Kidney capillary endothelial cell (primary cell): ENCODE results near the gene IGSF3.
A peak's percentile ranks its signal among the peaks of the same experiment; 100 is the strongest.
"Not testable (repeated sequence)": the region's sequence is repeated elsewhere in the genome, so short reads cannot be mapped to it uniquely, and the experiment has no call there.

Experiments used
- DNase-seq: peaks from one replicate; pipeline ENCODE4 v3.0.0-alpha.2; 2018; ENCODE audit warnings: low spot score

Gene IGSF3

GRCh38 chr1:116629441-116629840, 38.1 kb downstream of the IGSF3 start:
- DNase-seq, result not testable (repeated sequence)

DNA sequence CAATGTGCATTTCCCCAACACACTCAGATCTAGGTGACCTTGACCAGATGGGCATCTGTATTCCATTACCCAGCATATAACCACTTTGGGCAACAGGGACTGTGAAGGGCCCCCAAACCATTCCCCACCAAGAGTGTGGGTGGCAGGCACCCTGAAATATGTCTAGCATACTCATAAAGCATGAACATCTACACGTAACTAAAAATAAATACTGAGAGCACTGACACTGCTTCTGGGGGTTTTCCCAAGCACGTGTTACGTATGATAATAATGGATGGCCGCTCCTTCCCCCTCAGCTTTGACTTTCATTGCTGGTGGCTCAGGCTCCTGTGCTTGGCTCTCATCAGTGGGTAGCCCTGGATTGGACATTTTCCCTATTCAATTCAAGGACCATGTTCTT, 39.1 kb downstream of the IGSF3 start:
- DNase-seq, result no peak

DNA sequence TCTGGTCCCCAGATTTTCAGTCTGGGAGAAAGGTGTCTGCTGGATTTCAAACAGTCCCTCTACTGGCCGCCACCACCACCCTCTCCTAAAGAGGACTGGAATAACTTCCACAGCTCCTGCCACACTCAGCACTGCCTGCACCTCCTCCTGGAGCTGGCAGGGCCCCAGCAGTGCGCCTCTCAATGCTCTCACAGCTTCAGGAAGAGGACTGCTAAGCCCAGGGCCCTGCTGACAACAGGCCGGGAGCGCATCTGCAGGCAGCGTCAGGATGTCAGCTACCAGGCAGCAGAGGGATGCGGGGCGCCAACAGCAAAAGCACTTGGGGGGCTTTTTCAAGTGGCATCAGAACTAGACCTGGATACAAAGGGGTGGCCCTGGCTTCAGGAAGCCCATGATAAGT, 40.2 kb downstream of the IGSF3 start:
- DNase-seq, result not testable (repeated sequence)

DNA sequence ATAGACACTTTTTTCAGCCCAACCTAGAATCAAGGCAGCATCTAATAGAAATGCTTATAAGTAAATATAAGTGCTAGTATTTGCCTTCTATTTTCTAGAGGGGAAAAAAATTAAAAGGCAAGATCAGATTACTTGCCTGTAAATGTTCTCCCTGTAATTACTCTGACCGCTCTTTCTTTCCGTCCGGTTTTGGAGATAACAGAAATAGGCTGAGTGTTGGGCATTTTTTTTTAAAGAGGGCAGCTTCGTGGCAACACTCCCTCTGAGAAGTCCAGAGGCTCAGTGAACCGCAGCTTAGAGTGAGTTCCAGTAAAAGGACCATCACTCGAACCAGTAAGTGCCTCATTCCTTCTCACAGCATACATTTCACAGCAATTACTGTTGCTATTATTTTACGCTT, 40.6 kb downstream of the IGSF3 start:
- DNase-seq, result not testable (repeated sequence)

DNA sequence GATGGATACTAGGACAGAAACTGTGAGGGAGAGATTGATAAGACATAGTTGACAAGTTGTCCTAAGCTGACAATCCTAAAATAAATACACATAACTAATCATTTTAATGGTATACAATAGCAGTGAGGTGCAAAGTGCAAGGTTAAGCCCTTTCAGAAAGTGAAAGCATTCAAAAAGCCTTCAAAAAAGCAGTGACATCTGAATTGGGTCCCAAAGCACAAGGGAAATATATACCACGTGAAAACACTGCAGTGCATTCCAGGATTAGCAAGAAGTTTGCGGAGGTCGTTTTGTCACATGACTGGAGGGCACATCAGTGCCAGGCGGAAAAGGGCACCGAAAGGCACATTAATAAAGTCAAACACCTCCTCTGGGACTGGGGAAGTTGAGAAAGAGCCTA, 42.4 kb downstream of the IGSF3 start:
- not testable (repeated sequence) for DNase-seq

DNA sequence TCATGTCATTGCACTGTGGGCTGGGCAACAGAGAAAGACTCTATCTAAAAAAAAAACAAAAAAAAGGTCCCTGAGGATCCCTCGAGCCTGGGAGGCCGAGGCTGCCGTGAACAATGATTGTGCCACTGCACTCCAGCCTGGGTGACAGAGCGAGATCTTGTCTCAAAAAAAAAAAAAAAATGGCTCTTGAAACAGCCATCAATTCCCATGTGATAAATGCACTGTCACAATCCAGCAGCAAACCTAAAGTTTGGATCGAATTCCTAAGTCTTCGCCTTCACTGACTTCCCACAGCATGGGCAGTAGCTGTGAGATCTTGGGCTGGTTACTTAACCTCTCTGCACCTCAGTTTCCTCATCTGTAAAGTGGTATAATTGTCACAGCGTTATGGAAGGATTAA, 43.5 kb downstream of the IGSF3 start:
- no peak for DNase-seq

DNA sequence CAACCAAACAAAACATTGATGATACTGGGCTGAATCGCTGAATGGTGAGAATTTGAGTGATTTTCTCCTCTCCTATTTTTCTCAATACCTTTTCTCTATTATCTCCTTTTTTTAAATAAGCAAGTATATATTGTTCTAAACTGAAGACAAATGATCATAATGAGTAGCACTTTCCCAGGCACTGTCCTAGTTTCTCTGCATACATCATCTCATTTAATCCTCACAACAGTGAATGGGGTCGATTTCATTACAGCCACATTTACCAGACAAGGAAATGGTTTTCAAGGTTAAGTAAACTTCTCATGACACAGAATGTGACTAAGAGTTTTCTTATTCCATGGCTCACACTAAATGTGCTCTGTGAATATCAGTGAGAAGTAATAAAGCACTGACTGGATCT, 45.0 kb downstream of the IGSF3 start:
- DNase-seq, result not testable (repeated sequence)

- not testable (repeated sequence) for DNase-seq
These were observed 45.8 kb downstream of the IGSF3 start for GRCh38 chr1:116621756-116622155.

DNA sequence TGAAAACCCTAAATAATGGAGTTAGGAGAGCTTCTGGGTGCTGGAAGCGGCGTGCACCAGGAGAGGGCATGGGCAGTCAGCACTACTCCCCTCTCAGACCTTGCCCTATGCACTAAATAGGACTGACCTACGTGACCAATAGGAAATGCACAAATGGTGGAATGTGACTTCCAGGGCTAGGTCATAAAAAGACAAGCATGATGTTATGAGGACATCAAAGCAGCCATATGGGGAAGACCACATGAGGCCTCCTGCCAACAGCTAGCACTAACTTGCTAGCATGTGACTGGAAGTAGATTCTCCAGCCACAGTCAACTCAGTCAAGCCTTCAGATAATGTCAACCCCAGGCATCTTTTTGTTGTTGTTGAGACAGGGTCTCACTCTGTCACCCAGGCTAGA, 47.1 kb downstream of the IGSF3 start:
- not testable (repeated sequence) for DNase-seq

DNA sequence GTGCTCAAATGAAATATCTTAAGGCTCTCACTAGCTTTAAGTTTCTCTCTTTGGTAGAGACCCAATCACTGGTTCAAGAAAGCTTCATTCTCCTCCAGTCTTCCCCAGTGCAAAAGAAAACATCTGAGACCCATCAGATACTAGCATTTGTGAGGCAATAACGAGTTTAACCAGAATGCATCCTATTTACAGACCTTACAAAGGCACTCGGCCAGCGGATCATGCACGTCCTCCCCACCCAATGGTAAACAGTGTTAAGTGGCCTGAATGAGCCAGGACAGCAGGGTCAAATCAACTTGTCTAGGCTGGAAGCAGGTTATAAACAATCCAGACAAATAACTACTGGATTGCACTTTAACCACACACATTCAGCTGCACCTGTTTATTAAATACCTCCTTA, 48.4 kb downstream of the IGSF3 start:
- not testable (repeated sequence) for DNase-seq

DNA sequence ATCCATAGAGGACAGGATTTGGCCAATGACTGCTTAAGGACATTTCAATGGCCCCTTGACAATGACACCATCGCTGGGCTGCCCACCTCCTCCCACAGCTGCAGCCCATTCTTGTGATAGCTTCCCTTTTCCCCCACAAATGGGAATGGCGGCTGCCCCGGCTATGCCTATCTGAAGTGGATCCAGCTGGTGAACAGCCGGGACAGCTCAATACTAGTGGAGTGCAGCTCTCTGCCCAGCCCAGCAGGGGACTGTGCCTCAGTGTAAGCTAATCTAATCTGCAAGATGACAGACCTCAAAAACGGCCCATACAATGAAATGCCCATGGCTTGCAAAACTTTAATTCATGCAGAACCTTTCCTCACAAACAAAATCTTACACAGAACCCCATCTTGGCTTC, 49.7 kb downstream of the IGSF3 start:
- DNase-seq, result not testable (repeated sequence)

GRCh38 chr1:116613825-116614224, 53.7 kb downstream of the IGSF3 start:
- not testable (repeated sequence) for DNase-seq

GRCh38 chr1:116609801-116610371, 57.6 kb downstream of the IGSF3 start:
- DNase-seq, result peak; percentile 46

DNA sequence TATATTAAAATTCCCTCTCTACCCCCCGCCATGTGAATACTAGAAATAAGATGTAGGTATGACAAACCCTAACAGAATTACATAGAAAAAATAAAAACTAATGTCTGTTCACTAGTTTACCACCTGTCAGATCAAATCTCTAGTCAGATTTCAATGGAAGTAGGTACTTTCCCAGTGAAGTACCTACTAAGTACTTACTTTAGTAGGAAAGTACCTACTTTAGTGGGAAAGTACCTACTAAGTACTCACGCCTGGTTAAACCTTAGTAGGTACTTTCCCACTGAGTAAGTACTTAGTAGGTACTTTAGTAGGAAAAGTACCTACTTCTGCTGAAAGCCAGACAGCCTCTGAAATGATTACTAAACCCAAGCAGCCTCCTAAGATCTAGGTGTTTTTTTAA, 58.7 kb downstream of the IGSF3 start:
- not testable (repeated sequence) for DNase-seq

GRCh38 chr1:116608151-116608550, 59.4 kb downstream of the IGSF3 start:
- DNase-seq, result not testable (repeated sequence)

GRCh38 chr1:116607463-116607862, 60.1 kb downstream of the IGSF3 start:
- not testable (repeated sequence) for DNase-seq

DNA sequence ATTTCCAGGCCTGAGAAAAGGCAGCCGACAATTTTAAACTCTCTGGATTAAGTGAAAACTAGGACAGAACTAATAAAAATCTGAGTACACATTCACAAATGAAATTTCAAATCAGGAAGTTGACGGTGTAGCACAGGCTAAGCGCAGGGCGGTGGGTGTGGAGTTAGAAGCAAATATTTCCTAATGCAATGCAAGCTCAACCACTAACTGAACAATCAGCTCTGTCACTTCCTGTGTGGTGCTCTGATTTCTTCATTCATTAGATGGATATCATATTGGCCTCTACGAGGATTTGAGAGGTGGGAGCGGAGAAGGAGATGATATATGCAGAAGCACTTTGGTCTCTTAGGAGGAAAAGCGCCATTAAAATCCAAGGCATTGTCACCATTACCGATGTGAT, 61.5 kb downstream of the IGSF3 start:
- not testable (repeated sequence) for DNase-seq

DNA sequence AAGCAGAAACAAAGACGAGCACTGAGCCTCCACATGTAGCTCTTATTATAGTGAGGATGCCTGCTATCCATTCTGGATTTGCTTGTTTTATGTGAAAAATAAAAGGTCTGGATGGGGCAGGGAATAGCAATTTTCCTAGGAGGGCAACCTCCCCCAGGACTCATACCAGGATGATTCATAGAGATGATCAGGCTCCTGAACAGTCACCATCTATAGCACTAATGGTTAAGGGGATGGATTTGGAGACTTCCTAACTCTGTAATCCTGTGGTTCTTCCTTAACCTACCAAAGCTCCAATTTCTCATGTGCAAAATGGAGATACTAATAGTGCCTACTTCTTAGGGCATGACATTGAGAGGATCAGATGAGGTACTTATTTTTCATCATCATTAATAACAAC, 62.2 kb downstream of the IGSF3 start:
- DNase-seq, result no peak

GRCh38 chr1:116604408-116604807, 63.1 kb downstream of the IGSF3 start:
- not testable (repeated sequence) for DNase-seq

GRCh38 chr1:116603646-116604045, 63.9 kb downstream of the IGSF3 start:
- DNase-seq, result not testable (repeated sequence)

DNA sequence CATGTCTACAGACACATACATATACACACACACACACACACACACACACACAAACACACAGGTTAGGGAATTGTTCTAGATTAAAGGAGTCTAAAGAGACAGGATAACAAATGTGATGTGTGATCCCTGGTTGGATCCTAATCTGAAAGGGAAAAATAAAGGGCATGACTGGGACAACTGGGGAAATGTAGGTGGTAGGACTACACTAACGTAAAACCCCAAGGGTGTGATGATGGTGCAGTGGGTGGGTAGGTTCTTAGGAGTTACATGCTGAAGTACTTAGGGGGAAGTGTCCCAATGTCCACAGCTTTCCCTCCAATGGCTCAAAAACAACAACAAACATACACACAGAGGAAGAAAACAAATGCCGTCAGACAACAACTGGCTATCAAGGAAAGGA, 68.2 kb downstream of the IGSF3 start:
- not testable (repeated sequence) for DNase-seq

GRCh38 chr1:116598420-116599036, 69.0 kb downstream of the IGSF3 start:
- not testable (repeated sequence) for DNase-seq

DNA sequence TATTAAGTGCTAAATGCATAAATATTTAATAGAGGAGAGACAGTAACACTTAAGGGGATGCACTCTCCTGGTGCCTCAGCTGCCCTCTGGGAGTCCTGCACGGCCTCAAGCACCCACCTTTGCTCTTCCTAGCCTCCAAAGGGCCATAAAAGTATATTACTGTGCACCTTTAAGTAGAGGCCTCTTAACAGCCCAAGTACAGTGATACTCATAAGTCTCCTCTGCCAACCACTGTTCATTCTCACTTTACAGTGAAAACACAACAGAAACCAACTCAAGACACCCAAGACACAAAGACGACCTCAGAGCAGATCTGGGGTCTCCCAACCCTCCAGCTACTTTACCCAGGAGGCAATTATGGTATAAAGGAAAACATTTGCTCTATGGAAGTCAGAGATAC, 70.1 kb downstream of the IGSF3 start:
- not testable (repeated sequence) for DNase-seq

GRCh38 chr1:116596742-116597307, 70.7 kb downstream of the IGSF3 start:
- not testable (repeated sequence) for DNase-seq
